Activated T-cell treated with anti-CD3 and anti-CD28 coated beads for 48 hours (primary cell): Measurements from ENCODE around the gene DTNBP1.

ENCODE experiments used
- DNase-seq: peaks from one replicate; pipeline ENCODE4 v3.0.0-alpha.2; 2020; ENCODE audit warnings: low read depth

The DTNBP1 gene

DNA sequence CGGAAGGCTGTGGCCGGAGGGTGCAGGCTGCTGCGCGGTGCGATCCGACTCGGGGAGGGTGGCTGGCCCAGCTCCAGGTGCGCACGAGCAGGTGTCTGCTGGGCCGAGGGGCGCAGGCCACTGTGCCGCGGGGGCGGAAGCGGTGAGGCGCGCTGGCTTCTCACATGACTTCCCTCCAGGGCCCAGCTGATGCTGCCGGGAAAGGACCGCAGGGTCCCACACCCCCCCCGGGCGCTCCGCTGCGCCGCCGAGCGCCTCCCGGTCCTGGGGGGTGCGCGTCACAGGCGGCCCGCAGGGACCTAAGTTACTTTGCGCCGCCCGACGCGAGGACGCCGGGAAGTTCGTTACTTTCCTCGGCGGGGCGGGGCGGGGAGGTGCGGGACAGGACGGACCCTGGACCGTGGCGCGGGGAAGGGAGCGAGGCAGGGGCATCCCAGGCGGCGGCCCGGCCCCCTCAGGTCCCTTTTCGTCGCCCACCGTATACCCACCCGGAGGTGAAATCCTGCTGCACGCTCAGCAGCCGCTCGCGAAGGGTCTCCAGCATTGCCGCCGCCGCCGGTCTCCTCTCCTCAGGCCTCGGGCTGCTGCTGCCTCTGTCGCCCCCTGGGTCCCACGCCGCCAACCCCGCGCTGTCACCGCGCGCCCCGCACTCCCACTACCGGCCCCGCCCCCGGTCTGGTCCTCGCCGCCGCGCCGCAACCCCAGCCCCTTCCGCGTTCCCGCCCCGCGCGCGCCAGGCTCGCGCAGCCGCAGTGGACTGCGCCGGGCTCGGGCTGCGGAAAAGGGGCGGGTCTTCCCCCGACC lies at the start of gene DTNBP1:
DTNBP1 (minus strand) TSS at position 703 of the 804 bp plus-strand sequence; CDS start at position 544, 159 bp downstream.
- DNase-seq: peak; percentile 86

DNA sequence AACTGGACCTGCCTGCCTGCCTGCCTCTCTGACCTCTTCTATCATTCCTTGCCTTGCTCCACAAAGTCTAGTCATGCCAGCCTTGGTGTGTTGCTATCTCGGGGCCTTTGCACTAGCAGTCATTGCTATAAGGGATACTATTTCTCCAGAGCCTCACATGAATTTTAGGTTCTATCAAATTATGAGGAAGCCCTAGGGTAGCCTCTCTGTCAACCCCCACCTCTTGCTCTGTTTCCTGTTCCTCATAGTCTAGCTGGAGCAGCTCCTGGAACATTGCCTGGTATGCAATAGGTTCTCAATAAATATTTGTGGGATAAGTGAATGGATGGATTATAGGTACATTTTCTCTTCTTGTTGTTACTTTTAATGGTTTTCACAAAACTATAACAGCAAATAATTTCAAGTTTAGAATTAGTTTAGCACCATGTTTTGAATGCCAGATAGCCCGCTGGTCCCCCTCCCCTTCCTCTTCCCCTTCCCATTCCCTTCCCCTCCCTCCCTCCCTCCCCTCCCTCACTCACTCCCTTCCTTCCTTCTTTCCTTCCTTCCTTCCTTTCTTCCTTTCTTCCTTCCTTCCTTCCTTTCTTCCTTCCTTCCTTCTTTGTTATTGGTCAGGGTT lies 46.9 kb upstream of the DTNBP1 start:
- DNase-seq: no peak

DNA sequence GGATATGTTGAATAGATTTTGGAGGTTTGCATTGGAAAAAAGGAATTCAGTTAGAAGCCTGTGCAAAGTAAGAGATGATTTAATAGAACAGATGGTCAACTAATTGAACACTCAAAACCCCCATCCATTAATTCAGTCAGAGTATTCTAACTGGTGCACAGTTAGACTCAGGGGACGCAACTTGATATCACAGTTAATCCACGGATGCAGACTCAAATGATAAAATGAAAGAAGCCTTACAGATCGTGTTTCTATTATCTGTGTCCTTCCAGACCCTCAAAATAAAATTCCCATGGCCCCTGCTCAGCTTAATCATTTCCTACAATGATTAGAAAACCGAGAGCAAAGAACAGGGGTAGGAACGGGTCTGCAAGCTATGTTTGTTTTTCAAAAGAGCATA lies 45.4 kb upstream of the DTNBP1 start:
- no peak for DNase-seq

- no peak for DNase-seq
Observed at GRCh38 chr6:15705981-15706380, 43.2 kb upstream of the DTNBP1 start.

GRCh38 chr6:15698471-15698870 lies 35.6 kb upstream of the DTNBP1 start:
- DNase-seq: no peak

DNA sequence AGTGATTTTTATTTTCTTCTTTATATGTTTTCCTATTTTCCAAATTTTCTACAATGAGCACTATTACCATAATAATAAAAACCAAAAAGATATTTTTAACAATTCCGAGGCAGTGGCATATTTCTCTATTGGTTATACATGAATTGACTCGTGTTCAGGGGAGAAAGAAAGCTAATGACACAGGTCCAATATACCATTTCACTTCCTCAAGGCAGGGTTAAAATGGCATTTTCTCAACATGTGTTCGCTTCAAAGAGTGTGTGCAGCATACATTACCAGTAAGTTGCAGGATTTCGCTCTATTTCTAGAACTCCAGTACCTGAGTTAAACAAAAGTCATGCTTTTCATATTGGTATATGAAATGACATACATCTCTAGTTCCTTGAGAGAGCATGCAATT lies 35.1 kb upstream of the DTNBP1 start:
- DNase-seq: no peak

GRCh38 chr6:15691250-15691869 lies 28.5 kb upstream of the DTNBP1 start:
- peak; percentile 73 for DNase-seq

DNA sequence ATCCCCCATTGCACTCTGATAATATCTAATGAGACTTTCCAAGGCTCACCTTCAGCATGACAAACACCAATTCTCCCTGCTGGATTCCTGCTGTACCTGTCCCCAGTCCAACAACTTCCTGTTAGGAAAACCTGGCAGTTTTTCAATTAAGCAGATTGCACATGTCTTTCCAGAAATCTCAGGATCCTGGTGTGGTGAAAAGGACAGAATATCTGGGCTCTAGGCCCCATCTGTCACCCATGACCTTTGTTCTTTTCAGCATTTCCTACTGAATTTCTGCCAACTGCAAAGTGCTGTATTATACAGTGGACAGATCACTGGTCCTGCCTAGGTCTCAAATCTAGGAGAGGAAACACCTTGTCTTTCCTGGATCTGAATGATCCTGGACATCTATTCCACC lies 27.7 kb upstream of the DTNBP1 start:
- no peak for DNase-seq

GRCh38 chr6:15689586-15690482 lies 27.0 kb upstream of the DTNBP1 start:
- DNase-seq: no peak

DNA sequence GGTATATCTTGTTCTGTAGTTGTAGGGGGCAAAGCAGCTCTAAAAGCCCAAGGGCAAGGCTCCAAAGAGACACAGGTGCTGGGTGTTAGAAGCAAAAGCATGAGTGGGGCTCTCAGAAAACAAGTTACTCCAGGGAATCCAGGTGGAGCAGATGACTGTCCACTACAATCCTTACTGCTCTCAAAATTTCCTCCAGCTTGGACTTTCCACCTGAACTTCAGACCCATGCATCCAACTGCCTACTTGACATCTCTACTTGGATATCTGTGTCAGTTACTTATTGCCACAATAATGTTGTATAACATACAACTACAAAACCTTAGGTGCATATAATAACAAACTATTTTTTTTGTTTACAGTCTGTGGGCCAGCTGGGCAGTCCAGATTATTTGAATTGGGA lies 22.8 kb upstream of the DTNBP1 start:
- DNase-seq: no peak

DNA sequence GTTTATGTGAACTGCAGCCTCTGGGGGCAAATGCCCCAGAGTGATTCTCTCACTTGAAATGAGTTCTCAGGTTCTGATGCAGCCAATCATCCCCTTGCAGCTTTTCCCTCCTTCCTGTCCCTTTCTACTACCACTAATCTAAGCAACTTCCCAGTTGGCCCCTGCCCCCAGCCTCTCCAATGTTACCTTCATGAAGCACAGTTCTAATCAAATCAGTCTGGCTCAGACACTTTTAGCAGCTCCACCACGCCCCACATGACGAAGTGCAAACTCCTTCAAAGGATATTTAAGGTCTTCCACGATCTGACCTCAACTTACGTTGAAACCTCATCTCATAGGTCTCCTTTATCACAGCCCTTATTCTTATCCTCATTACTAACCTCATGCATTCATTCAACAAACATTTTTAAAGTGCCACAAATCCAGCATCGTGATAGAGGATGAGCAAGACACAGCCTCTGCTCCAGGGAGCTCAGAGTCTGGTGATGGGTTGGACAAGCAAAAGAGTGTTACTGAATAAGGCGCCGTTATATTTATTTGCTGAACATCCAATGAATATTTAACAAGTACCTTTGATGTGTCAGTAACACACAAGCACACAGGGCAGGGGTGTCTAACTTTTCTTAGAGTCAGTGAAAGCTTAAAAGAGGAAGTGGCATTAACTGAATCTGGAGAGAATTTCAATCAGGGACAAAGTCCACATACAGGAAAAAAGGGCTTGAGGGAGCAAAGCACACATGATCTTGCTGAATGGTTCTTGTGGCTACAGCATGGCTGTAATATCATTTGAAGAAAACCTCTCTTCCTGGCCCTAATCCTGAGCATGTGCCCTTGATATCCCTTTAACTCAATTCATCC lies 20.4 kb upstream of the DTNBP1 start:
- DNase-seq: no peak

GRCh38 chr6:15681946-15682345 lies 19.1 kb upstream of the DTNBP1 start:
- no peak for DNase-seq

DNA sequence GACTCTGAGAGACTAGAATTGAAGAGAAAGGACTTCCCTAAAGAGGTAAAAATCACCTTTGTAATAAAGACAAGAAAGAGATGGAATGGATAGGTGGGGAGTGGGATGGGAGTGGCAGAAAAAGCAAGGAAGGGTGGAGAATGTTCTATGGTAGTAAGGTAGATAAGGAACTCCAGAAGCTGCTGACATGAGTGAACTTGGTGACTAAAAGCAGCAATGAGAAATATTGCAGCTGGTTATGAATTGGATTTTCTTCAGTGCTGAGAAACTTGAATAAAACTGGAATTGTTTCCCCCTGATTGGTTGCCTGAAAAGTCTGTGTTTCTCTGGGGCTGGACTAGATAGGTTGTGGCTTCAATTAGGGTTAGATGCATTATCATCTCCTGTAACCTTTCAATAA lies 15.7 kb upstream of the DTNBP1 start:
- no peak for DNase-seq

- DNase-seq: no peak
Observed at GRCh38 chr6:15677822-15678221, 15.0 kb upstream of the DTNBP1 start.

DNA sequence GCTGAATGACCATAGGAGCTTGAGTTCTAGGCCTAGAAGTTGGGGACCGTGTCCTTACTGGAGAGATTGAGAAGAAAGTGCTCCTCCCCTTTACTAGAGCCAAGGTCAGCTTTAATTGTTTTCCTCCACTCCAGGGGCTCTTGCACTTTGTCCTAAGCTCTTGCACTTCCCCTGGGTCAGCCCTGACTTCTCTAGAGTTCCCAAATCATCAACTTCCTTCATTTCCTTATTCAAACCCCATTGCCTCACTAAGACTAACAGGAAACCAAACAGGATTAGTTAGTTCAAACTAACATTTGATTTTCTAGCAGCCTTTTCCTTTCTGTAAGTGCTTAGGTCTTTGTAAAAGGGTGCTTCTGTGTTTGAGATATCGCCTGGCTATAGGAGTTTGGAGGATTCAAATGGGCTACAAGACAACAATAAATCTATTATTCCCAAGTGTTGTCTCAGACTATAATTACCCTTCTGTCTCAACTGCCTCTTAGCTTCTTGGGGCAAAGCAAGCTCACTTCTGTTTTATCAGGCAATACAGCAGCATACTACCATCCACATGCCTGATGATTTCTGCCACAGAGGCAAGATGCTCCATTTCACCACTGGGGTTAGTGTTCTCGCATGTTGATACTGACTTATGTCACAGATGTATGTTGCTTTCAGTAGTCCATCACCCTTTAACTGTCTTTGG lies 12.8 kb upstream of the DTNBP1 start:
- DNase-seq: no peak

GRCh38 chr6:15674690-15675386 lies 12.0 kb upstream of the DTNBP1 start:
- no peak for DNase-seq

- DNase-seq: no peak
Observed at GRCh38 chr6:15673666-15674065, 10.8 kb upstream of the DTNBP1 start.

GRCh38 chr6:15672818-15673217 lies 10.0 kb upstream of the DTNBP1 start:
- no peak for DNase-seq

- no peak for DNase-seq
Observed at GRCh38 chr6:15672291-15672690, 9.5 kb upstream of the DTNBP1 start.

GRCh38 chr6:15668918-15669317 lies 6.1 kb upstream of the DTNBP1 start:
- DNase-seq: no peak
